HL-60 (cell line): ENCODE data around the gene AGAP1.

Source experiments
- POLR2AphosphoS5 ChIP-seq: IDR thresholded peaks from 2 replicates; pipeline ENCODE4 v1.6.1; 2012; ENCODE audit warnings: low read depth
- REST ChIP-seq: IDR thresholded peaks from 2 replicates; pipeline ENCODE4 v1.6.1; 2012; ENCODE audit warnings: low read depth; ENCODE audit not compliant: insufficient replicate concordance
- TF ChIP-seq, protein P1 (sequence below): IDR thresholded peaks from one replicate; pipeline ENCODE4 v1.5.1; 2011; ENCODE audit warnings: low read length, control low read depth, inconsistent platforms; ENCODE audit not compliant: insufficient read depth

DNA sequence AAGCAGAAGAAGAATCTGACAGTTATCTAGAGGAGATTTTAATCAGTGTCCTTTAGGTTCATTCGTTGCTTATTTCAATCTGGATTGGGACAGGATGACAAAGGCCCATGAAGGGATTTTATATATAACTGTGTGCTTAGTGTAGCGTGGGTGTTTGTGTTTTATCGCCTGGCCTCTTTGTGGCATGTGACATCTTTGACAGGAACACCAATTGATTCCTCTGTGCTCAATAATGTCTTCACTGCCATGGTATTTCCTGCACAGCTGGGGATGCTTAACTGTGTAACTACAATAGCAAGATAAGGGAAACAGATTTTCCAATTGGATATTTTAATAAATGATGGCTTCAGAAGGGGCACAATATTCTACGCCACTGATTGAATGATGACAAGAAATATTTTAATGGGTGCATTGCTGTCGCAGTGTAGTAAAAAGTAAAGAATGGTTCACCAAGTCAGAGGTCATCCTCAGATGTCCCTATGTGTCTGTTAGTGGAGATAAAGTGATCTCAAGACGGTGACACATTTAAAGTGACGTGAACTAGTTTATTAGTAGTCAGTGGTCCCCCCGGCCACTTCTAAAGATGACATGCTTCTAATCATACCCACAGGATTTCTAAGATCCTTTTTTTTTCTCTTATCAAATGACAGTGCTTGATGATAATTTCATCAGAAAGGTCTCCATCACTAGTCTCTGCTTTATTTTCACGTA lies 160.4 kb downstream of the AGAP1 start:
- TF ChIP-seq, protein P1, sequence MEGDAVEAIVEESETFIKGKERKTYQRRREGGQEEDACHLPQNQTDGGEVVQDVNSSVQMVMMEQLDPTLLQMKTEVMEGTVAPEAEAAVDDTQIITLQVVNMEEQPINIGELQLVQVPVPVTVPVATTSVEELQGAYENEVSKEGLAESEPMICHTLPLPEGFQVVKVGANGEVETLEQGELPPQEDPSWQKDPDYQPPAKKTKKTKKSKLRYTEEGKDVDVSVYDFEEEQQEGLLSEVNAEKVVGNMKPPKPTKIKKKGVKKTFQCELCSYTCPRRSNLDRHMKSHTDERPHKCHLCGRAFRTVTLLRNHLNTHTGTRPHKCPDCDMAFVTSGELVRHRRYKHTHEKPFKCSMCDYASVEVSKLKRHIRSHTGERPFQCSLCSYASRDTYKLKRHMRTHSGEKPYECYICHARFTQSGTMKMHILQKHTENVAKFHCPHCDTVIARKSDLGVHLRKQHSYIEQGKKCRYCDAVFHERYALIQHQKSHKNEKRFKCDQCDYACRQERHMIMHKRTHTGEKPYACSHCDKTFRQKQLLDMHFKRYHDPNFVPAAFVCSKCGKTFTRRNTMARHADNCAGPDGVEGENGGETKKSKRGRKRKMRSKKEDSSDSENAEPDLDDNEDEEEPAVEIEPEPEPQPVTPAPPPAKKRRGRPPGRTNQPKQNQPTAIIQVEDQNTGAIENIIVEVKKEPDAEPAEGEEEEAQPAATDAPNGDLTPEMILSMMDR: no peak
- TF ChIP-seq REST (no peak), POLR2AphosphoS5 (no peak)
